ENCODE data around the gene RAB43.

Gene RAB43

DNA sequence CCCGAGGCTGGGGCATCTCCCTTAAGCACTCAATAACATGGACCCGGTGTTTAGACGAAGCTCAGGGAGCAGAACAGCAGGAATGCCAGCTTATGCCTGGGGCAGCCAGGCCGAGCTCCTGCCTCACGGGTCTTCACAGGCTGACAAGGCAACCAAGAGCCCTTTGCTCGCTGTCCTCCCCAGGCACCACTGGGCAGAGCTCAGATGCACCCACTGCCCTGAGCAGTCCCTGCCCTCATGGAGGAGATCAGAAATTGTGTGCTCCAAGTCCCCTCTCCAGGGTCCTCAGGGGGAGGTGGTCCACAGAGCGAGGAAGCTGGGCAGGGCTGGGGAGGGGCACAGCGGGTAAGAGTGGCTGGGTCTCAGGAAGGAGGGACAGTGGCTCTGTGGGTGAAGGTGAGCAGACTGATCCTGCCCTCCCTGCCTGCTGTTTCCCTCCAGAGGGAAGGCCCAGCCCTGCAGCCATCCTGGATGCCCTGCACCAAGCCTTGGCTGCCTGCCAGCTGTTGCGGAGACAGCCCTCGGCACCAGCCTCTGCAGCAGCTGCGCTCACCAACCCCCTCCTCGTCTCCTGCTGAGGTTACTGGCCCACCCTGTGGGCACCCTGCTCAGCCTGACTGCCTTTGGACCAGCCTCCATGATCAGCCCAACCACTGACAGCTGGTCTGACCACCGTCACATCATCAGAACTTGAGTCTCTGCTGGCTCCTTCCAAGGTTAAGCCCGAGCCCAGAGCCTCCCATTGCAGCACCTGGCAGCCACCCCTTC lies 82.1 kb downstream of the RAB43 start:
- no peak for DNase-seq (ENCODE audit: low read depth in 2 of 2)

DNA sequence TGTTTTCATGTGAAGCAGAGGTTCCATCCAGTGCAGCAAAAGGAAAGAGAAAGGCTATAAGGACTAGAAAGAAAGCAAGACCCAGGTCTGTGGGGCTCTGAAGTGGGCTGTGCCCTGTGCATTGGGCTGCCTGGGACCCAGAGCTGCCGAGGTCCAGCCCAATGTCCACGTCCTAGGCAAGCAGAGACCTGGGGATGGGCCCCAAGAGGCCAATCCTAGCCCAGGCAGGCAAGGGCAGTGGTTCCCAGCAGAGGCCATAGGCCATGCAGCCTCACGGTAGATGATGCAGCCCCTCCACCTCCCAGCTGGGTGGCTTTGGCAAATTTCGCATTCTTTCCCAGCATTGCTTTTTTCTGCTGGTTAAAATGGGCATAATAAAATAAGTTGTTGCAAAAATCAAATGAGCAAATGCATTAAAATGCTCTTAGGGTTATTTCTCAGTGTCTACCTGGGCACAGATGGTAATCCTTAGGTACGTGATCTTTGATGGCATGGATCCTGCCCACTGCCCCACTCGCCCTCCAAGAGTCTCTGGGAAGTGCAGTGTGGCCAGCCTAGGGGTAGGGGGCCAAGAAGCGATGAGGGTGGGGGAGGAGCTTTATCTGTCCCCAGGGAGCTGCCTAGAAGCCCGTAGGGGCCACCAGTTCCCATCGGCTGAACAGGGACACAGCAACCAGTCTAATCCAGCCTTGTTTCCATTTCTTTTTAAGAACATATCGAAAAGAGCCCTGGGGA lies 83.3 kb downstream of the RAB43 start:
- no peak for DNase-seq (ENCODE audit: low read depth in 2 of 2)

Measured in stimulated activated CD8-positive, alpha-beta memory T cell treated with anti-CD3 and anti-CD28 coated beads, Interleukin-15, amount 100 ng/mL, for 4 hours (primary cell).